T-helper 1 cell treated with Interleukin-12 subunit alpha and Interleukin-12 subunit beta and Interleukin-4 antibody, amounts not matched to agents 30 ng/mL and 1 ng/mL, for 36 hours (primary cell): Measurements from ENCODE around the gene UVSSA. TPM values are rescaled to one million over a fixed set of nuclear protein-coding genes. Genes with fewer than 3 reads are reported as not detected.
"Not testable (repeated sequence)": the region's sequence is repeated elsewhere in the genome, so short reads cannot be mapped to it uniquely, and the experiment has no call there.

Source experiments
- intact Hi-C: fragments of 100-400 bp; cut with micrococcal nuclease; formaldehyde crosslinking; loops from one replicate; pipeline ENCODE4 v1.15.1; 2024
- total RNA-seq: library from RNA; stranded (reverse); gene quantifications from 2 replicates; pipeline ENCODE4 v1.2.3, GENCODE V29; 2022

The UVSSA gene
- total RNA-seq, 1 donor from 2014 or later, result 25.4 TPM

DNA sequence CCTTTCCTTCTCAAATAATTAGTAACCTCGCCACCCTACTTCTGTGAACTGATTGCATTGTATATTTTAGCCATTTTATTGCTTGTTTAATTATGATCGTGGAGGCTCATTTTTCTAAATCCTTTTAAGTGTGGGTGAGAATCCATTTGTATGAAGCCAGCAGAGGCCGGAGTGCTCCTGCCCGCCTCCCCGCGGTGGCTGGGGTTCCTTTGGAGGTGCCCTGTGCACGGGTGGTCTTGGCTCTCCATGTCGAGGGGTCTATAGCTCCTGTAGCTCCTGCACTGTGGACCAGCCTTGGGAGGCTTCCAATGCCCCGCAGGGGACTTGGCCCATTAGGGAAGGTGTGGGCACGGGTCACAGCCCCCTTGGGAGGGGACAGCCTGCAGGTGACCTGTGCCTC, 15.0 kb downstream of the UVSSA start:
- intact Hi-C loops, result no loop called here

DNA sequence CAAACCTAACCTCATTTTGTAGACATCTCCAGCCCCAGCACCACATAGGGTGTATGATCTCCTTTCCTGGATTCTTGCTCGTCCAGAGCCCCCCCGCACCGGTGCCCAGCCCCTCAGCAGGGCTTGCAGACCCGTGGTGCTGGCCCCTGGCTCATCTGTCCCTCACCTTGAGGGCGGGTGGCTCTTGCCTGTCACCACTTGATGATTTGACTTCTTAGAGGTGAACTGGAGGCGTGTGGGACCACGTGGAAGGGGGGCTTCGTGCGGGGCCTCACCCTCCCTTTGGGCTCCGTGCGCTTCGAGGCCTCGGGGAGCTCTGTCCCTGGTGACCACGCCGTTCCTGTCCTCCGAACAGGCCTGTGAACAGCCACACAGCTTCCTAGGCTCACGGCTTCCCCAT, 15.5 kb downstream of the UVSSA start:
- intact Hi-C loops, result no loop called here

DNA sequence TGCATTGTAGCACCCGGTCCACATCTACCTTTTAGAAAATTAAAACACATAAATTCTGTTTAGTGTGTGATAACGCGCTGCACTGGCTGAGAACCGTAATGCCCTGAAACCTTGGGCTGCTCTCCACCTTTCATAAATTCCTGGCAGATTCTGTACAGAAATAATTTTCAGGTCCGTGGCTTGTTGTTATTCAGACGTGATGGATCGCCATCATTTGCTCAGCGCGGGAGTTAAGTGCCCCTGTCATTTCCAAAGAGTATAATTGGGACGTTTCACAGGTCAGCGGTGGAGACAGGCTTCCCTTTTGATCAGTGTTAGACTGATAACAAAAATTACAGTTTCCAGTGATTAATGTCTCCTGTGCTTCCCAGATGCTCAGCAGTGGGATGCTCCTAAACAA, 16.5 kb downstream of the UVSSA start:
- intact Hi-C loops, result no loop called here

DNA sequence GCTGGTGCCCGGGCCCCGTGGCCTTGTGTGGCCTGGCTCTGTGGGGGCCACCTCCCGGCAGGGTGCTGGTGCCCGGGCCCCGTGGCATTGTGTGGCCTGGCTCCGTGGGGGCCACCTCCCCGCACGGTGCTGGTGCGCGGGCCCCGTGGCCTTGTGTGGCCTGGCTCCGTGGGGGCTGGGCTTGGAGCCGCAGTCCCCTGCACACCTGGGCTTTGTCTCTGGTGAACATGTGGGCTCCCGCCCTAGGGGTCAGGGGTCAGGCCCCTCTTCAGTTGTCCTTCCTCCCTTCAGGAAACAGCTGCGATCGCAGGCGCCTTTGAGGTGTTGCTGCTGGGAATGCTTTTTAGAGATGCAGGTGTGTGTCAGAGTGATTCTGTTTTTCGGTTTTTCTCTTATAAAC, 17.2 kb downstream of the UVSSA start:
- intact Hi-C loops, result no loop called here

DNA sequence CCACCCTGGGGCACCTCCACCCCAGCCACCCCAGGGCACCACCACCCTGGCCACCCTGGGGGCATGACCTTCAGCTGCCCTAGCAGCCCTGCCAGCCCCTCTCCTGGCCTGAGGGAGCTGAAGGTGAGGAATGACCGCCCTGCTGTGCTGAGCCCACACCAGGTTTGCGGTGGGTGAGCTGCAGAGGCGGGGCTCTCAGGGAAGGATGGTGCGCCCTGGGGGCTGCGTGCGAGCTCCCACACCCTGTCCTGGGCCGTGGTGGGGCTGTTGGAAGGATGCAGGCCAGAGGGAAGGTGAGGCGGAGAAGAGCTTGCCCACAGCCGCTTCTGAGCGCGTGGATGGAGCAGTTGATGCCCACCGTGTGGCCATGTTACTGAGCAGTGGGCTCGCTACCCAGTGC, 17.7 kb downstream of the UVSSA start:
- intact Hi-C loops, result no loop called here

DNA sequence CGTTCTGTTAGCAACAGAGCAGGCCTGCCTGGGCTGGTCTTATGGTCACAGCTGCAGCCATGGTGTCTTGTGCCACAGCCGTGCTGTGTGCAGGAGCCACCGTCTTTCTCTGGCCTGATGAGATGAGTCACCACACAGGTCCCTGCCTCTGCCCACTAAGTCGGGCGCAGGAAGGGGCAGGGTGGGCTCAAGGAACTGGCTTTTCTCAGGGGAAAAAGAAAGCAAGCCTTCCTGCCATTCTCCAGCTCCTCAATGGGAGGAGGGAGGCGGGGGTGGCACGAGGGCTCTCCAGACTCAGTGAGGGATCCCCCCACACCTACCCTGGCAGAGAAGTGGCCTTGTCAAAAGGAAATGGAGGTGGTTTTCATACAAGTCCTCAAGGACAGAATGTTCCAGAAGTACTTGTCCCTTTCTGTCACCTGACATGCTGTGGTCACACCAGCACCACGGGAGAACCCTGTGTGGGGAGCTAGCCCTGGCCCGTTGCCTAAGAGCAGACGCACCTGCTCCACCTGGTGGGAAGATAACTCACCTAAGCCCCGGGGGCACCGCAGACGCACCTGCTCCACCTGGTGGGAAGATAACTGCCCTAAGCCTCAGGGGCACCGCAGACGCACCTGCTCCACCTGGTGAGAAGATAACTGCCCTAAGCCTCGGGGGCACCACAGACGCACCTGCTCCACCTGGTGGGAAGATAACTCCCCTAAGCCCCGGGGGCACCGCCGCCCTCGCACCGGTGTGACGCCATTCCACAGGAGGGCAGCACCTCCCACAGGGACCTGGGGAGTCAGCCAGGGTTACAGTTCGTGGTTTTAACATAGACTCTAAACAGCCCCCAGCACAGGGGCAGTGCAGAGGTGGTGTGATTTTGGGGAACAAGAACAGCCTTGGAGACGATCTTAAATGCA, 18.5 kb downstream of the UVSSA start:
- intact Hi-C loops, result no loop called here

DNA sequence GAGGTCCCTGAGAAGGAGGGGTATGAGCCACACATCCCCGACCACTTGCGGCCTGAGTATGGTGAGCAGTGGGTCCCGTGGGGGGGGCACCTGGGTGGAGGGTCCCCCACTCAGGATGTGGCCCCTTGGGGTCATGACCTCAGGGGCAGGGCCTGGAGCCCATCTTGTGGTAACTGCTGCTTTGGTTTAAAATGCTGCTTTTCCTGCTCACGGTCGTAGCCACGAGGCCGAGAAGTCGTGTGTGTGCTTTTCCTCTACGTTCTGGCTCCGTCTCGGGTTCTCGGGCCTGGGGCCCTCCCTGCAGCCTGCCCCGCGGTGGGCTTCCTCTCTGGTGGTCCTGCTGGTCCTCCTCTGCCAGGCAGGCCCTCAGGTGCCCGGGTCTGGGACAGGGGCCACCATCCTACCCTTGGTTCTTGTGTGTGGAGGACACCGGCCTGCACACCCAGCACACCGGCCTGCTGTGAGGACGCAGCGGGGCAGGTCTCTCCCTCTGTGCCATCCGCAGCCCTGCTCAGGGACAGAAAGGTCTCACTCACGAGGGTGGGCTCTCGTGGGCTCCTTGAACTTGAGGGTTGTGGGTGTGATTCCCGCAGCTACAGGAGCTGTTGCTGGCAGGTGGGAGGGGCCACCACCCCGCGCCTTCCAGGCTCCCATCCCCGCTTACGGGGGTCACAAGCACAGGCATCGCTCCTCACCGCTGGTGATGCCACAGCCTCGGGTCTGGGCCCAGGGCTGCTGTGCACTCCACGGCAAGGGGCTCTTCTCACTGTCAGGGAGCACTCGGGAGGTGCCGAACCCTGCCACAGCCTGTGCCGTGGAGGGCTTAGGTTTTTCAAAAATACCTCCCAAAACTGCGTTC, 19.6 kb downstream of the UVSSA start:
- intact Hi-C loops, result no loop called here

DNA sequence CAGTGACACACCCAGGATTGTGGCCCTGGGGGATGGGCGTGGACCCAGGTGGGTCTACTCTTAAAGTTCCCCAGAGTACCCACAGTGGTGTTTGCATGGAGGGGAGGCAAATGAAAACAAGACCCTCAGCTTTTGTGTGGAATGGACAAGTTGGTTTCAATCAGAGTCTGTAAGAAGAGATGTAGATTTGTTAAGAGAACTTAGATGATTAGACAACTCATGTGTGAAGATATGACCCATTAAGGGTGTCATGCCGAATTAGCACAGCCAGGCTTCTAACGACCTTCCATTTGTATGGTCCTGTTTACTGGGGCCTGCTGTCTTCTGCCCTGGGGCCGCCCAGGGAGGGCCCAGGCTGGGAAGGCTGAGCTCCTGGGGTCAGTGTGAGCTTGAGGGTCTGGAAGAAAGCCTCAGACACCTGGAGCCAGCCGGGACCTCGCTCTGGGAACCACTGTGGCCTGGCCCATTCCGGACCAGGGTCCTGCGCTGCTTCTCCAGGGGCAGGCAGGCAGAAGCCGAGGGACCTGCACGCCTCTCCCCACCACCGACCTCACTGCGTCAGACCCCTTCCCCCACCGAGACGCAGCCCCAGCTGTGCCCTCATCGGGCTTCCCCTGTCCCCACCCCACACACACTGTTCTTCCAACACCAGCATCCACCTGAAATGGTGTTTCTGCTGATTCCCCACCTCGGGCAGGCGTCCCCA, 20.4 kb downstream of the UVSSA start:
- intact Hi-C loops, result no loop called here

DNA sequence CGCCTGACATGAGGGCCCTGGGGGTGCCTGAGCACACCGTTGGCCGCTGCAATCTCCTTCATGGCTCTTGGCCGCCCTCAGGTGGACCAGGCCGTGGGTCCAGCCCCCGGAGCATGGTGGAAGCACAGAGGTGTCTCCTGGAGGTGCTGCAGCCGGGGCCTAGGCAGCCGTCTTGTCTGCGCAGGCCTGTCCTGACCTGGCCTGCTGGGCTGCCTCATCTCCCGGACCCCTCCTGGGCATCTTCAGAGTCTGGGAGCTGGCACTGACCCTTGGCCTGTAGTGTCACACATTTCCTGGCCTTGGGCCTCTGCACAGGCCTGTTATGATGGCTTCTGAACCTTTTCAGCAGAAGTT, 20.9 kb downstream of the UVSSA start:
- intact Hi-C loops, result no loop called here

DNA sequence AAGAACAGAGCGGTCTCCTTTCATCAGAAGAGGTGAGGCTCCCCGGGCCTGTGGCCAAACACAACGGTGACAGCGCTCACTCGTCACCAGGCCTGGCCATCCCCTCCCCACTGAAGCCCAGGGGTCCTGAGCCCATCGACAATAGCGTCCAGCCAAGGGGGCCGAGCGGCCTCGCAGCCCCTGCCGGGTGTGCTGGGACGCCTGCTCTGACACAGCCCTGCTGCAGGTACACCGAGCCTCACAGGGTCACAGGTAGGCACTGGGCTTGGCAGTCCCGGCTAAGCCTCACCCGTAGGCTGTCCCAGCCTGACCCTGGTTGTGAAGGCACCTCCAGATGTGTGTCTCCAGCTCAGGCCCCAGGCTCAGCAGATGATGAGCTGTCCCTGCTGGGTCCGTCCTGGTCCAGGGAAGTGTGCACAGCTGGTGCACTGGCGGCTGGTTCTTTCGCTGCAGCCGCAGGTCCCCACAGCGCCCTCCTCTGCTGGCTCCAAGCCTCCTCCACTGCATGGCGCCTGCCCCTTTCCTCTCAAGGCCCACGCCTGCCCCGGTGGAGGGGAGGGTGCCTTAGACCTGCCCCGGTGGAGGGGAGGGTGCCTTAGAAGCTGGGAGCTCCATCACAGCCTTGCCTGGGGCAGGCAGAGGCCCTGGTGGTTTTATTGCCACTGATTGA, 21.5 kb downstream of the UVSSA start:
- intact Hi-C loops, result no loop called here

DNA sequence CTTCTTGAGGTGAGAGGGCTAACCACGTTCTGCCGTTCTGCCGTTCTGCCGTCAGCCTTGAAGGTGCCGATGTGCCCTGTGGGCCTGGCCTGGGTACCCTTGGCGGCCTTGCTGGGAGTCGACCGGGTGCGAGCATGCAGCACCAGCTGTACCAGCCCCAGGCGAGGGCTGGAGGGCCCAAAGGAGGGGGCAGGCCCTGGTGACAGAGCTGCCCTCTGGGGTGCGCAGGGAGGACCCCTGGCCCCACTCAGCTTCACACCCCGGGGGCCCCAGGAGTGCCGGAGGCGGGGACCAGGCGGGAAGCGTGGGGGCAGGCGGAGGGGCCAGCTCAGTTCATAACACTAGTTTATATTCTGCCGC, 22.1 kb downstream of the UVSSA start:
- intact Hi-C loops, result no loop called here

DNA sequence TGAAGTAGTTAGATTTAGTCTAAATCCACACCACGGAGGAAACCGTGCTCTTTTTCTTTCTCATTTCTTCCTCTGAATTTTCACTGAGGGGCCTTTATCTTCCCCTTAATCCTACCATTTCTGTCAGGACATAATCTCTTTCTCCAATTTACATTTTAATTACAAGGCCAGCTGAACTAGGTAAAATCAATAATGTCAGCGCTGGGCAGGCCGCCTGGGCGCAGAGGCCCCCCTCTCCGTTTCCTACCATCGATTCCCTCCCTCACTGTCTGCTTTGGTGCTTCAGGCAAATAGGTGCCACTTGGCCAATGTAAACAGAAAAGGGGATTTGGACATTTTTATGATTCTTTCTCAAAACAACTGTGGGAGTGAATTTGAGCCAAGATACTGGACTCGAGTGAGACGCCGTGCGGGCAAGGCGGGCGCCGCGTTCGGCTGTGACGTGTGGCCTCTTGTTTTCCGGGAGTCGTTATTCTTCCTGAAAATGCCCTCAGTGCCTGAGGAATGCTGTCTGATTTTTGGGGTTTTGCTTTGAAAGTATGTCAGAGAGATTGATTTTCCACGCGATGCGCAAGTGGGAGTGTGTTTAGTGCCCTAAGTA, 22.6 kb downstream of the UVSSA start:
- intact Hi-C loops, result no loop called here

DNA sequence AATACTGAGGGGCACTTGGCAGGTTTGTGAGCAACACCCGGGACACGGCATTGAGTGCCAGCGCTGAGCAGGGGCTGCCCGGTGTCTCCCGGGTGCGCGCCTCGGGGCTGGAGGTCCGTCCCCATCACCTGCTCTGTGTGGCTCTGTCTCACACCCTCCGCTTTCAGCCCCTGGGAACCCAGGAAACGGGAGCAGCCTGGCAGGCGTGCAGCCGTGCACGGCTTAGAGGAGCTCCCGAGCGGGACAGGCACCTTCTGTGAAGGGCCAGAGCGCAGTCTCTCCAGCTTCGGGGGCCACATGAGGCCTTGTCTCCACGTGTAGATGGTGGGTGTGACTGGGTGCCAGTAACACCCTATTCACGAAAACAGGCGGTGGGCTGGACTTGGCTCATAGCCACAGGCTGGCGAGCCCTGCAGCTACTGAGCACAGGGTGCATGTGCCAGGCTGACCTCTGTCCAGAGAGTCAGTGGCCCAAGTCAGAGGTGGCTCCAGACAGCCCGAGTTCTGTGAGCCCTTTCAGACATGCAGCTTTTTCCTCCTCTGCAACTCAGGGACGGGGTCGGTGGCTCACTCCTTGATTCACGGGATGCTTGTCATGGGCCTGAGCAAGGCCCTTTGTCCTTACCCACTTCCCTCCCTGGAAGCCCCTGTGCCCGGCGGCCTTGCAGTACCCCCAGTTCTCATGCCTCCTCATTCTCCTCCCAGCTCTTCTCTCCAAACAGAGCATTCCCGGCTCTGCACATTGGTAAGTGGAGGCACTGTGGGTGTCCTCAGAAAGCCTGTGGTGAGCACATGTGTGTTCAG, 23.5 kb downstream of the UVSSA start:
- intact Hi-C loops, result no loop called here

DNA sequence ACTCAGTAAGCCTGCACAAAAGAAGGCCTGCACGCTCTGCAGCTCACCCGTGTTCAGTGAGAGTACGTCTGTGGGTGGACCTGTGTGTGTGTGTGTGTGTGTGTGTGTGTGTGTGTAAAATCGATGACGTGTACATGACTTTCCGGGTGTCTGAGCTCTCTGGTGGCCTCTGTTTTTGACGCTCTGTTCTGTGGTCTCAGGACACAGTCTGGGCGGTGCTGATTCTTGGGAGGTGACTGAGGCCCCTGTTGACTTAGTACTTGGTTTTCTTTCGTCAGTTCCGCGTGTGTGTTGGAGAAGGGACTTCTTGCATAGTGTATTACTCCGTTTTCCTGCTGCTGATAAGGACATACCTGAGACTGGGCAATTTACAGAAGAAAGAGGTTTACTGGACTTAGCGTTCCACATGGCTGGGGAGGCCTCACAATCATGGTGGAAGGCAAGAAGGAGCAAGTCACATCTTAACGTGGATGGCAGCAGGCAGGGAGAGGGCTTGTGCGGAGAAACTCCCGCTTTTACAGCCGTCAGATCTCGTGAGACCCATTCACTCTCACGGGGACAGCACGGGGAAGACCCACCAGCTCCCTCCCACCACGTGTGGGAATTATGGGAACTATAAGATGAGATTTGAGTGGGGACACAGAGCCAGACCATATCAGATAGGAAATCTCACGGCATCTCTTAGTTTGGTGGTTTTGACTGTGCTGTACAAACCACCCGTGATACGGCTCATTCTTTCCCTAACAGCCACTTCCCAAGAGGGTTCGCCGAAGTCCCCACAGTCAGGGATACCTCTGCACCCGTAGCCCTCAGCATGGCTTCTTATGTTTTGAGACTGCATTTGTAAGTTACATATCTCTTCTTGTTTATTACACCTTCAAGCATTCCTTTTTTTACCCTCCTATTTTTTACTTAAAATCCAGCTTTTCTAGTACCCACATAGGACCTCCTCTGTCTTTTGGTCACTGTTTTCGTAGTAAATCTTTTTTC, 24.5 kb downstream of the UVSSA start:
- intact Hi-C loops, result no loop called here

DNA sequence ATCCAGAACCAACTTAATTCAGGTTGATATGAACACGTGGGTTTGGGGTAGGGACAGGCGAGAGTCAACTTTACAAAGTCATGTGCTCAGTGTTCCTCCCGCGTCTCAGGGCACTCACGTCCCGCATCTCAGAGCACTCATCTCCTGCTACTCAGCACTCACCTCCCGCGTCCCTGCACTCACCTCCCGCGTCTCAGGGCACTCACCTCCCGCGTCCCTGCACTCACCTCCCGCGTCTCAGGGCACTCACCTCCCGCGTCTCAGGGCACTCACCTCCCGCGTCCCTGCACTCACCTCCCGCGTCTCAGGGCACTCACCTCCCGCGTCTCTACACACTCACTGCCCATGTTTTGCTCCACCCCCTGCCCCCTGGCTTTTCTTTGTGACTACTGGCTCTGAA, 25.6 kb downstream of the UVSSA start:
- intact Hi-C loops, result not testable (repeated sequence)

DNA sequence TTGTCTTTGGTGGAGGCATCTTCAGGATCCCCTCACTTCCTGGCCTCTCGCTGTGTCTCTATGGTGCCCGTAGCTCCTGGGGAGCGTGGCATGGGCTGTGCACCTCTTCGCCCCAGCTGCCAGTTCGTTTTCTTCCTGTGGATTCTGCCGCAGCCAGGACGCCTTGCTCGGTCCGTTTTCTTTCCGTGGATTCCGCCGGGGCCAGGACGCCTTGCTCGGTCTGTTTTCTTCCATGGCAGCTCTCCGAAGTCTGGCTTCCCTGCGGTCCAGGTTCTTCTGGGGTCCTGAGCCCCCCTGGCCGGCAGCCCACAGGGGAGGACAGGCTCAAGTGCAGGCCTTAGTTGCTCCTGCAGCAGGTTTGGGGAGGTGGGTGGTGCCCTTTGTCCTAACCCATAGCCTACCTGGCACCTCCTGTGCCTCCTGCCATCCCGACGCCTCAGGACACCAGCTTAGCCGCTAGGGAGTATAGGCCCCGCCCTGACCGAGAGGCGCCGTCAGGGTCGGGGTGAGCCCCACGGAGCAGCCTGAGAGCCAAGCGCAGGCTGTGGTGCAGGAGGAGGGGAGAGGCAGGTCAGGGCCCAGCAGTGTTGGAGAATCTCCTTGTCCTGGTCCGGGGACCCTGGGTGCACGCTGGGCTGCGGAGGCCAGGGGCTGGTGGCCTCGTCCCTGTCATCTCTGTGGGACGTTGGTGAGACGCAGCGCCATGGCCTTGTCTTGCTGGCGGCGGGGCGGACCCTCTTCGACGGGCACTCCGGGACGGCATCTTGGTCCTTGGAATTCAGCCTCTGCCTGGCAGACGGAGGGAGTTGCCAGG, 27.1 kb downstream of the UVSSA start:
- intact Hi-C loops, result no loop called here

DNA sequence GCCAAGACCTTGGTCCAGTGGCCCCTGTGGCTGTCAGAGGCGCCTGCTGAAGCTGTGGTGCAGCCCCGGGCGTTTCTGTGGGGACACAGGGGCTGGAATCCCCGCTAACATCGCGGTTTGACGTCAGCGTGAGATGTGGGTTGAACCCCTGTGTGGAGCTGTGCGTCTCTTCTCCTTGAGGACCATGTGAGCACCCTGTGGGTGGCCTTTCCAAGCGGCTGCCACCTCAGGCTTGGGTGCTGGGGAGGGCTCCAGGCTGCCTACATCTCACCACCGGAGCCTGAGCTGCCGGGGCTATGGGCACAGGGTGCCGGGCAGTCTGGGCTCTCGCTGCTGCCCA, 27.7 kb downstream of the UVSSA start:
- intact Hi-C loops, result no loop called here

DNA sequence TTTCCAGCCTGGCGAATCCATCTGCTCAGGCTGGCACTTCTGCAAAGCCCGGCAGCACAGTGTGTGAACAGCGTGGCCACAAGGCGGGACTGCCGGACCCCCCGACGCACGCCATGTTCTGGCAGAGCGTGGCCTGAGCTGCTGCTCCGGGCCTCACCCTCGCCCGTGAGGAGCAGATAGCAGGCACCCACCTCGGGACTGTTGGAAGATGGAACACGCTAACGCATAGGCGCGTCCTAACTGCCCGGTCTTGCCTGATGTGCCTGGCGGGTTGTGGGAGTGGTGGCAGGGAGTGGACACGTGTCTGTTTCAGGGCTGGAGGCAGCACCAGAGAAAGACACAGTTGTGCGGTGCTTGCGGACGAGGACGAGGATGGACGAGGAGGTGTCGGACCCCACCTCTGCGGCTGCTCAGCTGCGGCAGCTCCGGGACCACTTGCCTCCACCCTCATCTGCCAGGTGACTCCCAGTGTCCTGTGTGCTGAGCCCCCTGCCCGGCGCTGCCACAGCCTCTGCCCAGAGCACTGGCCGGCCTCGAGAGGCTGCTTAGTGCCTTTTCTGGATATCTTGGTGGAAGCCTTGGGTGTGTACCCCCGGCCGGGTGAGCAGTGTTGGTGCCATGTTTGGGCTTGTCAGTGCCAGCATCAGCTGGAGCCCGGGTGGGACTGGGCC, 28.2 kb downstream of the UVSSA start:
- intact Hi-C loops, result no loop called here
